ENCODE measurements around the gene KRT12.
A peak's percentile ranks its signal among the peaks of the same experiment; 100 is the strongest.

KRT12 gene

DNA sequence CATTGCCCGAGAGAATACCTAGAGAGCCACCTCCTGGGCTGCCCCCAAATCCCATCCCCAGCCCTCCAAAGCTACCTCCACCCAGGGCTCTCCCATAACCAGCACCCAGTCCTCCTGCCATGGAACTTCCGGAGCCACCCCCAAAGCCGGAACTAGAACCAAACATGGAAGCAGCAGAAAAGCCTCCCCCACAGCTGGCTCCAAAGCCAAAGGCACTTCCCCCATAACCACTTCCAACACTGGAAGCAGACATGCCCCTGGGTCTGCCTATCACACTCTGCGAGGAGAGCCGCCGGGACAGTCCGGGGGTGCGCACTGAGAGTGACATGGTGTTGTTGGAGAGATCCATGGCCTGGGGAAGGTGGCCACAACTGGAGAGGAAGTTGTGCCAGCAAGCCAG, at the start of gene KRT12:
TSS of gene KRT12 (minus strand) at position 386 of the 400 bp plus-strand sequence. CDS start at position 349, 37 bp downstream.
- no peak for DNase-seq

DNA sequence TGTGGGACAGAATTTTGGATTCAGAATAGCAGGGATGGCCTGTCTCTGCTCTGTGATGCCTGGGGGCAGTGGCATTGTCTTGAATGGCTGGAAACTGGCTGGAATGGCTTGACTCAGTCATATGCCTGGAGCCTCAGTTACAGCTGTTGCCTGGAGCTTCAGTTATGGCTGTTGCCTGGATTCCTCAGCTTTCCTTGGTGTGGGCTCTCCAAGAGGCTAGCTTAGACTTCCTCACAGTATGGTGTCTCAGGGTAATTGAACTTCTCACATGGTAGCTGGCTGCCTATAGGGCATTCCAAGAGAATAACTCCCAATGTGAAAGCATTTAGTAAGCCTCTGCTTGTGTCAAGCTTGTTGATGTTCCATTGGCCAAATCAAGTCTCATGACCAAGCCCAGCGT, 49.3 kb upstream of the KRT12 start:
- DNase-seq, result no peak

DNA sequence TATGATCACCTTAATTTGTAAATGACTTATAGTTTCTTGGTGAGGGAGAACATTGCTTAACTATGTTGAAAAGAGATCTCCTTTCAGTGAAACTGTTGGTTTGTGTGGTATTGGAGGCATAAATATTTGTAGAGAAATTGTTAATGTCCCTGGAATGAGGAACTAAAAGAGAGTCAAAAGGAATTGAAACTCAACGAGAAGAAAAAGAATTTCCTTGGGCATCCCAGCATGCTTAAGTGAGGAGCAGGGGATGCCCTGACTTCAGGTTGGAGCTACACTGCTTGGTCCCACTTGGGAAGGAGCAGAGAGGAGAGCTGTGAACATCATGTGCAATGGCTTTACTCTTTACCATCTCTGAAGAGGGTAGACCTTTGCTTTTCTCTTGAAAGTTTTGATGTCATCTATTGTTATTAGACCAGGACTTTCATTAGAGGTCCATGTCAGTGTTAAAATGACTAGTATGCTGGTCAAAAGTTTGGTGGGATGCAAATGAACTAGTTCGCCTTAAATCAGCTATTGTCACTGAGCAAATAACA, 48.8 kb upstream of the KRT12 start:
- DNase-seq, result no peak

DNA sequence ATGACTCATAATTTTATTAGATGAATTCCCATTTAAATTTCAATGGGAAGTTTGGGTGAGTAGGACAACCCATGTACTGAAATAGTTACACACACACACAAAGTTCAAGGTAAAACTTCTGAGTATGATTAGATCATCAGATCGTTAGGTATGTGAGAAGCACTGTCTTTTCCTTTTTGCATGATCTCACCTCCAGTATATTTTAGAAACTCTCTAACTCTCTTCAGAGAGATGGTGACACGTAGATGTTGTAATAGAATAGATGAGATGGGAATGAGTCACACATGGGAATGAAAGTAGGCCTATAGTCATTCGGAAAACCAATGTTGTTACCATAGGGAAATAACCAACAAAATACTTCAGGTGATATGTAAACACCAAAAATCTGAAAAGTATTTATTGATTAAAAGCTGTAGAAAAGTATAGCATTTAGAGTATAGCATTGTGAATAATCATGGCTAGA, 48.2 kb upstream of the KRT12 start:
- DNase-seq, result no peak

DNA sequence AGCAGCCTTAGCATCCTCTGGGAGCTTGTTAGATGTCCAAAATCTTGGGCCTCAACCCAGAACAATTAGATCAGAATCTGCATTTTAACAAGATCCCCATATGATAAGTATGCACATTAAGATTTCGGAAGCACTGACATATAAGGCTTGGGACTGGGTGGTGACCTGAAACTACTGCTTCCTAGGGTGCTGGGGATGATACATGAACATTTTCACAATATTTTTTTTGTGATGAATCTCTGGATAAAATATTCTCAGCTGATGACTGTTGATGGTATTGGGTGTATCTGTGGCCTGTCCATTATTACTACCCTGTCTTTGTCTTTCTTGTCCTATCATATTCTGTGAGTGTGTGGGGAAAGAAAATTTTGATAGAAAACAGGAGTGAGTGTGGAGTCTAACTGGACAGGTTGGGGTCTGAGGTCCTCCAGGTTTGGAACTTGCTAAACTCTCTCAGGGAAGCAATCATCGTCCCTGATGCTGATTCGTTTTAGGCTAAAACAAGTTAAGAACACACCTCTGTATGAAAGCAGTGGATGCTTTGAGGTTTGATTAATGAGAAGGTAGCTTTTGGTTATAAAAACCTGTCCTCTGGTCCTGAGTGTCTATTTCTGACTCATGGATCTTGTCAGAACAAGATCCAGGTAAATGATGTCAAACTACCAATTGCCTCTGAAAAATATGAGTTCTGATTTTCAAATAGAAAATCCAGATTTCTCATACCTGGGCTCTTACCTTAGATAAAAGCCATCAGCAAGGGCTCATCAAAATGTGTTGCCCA, 47.2 kb upstream of the KRT12 start:
- no peak for DNase-seq

DNA sequence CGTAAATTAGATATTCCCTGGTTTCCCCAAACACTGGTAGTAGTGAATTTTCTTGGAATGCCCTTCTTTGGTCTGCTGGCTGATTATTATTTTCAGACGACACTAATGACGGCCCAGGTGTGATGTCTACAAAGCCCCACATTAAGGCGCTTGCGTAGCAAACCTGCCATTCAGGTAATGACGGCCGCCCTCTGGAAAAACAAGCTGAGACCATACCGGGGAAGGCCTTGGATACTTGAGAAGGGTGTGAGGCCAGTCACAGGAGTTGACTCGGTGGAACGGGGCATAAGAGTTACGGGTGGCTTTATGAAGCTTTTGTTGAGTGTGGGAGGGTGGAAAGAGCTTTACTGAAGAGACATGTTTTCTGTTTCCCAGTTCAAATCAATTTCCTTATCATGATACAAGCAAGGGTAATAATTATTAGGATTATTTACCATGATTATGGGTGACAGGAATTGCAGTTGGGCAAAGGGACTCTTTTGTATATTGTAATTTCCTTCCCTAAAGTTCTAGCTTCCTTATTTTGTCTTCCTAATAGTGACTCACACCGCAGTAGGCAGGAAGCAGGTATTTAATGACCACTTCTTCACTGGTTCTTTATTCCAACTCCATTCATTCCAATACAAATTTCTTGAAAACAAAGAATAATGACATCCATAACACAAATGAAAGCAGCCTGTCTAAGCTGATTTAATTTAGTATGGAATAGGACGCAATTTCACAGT, 45.6 kb upstream of the KRT12 start:
- no peak for DNase-seq

DNA sequence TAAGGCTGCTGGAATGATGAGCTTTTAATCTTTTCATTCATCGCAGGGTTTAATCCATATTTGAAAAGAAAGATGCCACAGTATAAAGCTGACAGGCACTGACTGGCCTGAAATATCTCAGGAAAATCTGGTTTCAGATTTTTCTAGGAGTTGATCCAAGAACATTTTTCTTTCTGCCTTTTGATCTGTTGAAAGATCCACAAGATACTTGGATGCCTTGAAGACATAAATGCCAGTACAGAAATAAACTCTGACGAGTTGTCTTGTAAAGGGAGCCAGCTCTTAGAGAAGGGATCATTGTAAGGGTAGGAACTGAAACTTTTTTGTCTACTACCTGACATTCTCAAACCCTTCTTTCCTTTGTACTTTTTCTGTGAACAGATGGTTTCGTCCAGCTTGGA, 43.4 kb upstream of the KRT12 start:
- DNase-seq, result no peak

DNA sequence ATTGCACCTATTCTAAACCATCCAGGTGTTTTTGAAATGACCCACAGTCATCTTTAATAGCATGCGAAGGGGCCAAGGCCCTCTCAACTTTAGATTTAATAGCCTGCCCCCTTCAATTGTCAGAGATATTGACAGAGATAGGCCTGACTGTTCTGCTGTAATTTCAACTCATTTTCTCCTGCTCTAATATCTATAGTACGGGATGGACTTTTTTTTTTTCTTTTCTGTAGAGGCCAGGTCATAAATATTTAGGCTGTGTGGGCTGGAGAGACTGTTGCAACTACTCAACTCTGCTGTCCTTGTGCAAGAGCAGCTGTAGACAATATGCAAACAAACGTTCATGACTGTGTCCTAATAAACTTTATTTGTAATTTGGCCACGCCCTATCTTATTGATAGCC, 42.7 kb upstream of the KRT12 start:
- DNase-seq, result no peak

DNA sequence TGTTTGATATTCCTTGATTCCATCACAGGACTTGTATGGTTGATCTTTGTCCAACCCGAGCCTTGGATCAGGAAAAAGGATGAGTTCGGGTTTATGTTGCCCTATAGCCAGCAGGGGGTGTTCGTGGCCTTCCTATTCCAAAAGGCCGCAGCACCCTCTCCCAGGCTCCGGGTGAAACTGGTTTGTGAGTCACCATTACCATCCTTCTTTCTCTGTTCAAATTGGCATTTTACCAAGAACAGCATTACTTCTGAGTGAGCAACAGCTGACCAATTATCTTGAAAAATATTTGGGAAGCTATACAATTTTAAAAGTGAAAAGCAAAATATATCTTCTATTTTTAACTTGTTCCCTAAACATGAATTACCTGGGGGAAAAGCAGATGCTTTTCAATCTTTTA, 42.3 kb upstream of the KRT12 start:
- peak; percentile 75 for DNase-seq

DNA sequence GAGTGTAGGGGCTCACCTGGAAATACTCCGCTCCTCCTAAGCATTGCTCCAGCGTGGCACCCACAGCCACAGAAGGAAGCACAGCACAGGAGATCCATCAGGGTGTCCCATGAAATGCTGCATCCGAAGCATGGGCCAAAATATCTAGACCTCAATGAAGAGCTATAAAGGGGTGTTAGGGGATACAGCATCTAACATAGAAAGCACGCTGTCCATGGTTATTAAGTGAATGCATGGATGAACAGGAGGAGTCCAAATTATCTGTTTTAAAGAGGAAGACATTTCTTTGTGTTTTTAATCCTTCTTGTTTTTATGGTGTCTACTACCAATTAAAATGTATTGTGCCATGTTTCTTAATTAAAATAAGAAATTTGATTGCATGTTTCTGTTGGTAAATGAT, 39.6 kb upstream of the KRT12 start:
- no peak for DNase-seq

DNA sequence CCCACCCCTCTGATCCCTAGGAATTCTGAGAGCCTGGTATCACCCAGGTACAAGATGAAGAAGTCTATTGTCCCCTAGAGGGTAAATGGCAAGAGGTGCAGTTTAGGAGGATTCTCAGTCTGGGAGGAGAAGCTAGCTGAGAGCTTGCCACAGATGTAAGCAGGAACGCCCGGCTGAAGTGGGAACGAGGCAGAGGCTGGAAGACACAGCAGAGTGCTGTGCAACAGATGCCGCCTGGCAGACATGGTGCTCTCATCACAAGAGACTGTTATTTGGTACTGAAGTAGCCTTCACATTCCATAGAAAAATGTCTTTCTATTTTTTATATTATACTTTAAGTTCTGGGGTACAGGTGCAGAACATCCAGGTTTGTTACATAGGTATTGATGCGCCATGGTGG, 38.3 kb upstream of the KRT12 start:
- no peak for DNase-seq

DNA sequence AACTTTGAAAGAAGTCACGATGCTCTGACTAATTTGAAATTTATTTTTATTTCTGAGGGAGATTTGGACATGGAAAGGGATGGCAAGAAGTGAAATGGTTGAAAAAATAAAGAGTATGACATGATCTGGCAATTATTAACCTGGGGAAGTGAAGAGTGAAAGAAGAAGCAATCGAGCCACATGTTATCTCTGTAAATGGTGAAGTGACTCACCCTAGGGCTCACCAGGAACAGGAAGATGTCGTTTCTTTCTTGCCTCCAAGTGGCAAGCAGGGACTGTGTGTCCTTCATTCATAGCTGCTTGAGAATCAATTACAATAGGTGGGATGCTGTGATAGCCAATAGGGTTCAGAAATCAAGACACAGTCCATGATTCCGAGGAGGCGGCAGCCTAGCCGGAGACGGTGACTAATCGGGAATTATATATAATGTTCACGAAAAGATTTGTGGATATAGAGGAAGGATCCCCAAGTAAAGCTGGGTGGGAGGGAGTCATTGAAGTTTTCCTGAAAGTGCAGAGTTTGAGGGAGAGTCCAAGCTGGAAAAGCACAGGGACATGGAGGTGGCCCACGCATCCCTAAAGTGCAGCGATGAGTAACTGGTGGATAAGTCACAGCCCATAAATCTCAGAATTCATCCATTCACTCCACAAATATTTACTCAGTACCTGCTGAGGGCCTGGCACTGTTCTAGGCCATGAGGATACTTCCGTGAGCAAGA, 36.3 kb upstream of the KRT12 start:
- DNase-seq, result no peak

DNA sequence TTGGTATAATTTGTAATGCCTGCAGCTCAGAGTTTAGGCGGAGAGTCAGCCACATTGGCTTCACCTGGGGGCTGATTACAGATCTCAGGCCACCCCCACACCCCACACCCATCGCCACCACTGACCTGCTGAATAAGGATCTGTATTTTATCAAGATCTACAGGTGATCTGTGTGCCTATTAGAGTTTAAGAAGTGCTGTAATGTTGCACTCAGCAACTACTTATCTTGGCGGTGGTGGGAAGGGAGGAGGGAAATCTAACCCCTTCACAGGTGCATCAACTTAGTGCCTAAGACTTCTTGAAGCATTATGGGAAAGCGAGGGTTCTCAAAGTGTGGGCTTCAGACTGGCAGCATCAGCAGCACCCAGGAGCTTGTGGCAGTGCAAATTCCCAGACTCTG, 35.5 kb upstream of the KRT12 start:
- DNase-seq, result no peak

DNA sequence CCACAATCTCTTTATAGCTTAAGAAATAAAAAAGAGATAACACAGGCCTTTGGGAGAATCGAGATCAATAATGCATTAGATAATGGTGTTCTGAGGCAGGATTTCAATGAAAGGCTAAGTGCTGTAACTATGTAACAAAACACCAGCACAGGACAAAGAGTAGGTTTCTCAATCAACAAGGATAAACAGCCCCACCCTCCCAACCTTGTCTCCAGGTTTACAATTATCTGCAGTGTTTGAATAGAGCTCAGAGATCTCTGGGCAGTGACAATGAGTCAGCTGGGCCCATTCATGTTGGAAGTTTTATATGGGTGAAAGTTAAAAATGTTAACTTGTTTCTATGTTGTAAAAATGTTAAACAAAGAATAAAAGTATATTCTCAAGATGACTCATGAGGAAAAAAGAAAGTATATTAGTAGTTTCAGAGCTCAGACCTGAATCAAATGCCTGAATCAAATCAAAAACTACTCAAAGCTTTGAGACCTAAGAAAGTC, 35.0 kb upstream of the KRT12 start:
- DNase-seq, result no peak

DNA sequence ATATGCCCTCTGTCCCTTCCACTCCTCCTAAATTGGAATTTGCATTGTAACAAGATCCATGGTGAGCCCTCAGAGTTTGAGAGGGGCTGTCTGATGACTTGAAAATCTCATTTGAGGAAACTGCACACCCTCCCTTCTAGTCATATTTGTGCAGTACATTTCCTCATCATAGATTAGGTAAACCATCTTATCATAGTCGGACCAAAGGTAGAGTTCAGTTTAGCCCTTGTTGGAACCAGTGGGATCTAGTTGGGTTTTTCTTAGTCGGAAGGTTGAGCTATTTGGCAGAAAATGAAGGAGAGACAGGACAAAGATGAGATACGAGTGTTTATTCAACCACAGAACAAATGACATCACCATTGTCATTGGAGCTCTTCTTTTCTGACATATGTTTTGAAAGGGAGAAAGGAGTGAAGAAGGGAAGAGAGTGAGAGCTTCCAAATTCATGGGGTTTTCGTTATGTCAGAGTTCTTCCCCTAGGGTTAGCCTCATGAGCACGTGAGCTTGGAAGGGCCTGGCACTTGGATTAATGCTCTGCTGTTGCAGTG, 33.9 kb upstream of the KRT12 start:
- DNase-seq, result no peak

DNA sequence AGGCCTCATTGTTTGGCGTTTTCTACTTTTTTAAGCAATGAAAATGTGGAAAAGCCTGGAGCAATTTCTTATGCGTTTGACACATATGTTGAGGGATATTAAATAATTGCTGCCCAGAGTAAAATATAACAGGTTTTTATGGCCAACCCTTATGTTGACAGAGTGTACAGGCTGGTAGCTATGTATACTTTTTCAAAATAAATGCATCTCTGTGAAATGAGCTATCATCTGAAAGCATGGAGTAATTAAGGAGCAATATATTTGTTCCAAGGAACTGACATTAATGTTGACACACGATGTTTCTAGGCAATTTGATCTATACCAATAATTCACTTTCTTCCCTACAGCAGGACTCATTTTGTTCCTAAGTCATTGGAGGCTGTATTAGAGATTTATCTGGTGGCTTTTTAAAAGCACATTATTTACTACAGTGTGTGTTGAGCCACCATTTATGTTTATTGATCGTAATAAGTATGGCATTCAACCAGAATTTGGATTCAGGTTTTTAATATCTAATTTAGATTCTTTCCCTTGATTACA, 30.0 kb upstream of the KRT12 start:
- no peak for DNase-seq

DNA sequence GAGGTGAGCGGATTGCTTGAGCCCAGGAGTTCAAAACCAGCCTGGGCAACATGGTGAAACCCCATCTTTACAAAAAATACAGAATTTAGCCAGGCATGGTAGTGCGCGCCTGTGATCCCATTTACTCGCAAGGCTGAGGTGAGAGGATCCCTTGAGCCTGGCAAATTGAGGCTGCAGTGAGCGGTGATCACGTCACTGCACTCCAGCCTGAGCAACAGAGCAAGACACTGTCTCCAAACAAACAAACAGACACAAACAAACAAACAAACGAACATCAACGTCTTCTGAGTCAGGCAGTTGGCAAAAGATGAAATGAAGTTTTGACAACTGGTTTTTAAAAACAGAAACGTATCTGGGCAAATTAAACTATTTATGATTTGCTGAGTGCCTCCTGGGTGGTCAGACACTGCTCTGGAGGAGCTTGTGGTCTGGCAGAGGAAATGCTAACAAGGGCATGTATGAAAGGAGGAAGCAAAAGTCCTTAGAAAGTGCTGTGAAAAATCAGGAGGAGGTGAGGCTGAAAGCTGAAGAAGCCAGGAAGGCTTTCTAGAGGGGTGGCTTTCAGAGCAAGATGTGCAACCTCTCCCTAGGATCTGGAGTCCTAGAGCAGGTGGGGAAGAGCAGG, 28.2 kb upstream of the KRT12 start:
- no peak for DNase-seq

DNA sequence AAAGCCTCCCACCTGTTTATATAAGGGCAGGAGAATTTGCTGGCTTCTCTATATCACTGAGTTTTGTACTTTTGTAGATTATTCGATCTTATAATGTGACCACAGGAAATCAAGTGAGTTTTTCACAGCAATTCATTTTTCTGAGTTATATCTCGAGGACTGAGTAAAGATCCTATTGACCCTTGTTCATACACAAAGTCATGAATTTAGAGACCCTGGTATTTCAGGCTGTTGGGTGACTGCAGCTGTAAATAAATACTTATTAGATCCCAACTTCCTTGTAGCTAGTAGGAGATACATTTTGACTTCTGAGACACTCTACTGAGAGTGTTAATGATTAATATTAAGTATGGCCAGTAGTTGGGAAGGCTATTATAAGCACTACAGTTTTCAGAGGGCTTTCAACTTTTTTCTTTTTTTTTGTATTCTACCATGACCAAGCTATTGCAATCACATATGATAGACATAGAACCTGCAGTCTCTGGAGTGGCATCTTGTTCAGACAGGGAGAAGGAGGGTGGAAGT, 21.2 kb upstream of the KRT12 start:
- no peak for DNase-seq

DNA sequence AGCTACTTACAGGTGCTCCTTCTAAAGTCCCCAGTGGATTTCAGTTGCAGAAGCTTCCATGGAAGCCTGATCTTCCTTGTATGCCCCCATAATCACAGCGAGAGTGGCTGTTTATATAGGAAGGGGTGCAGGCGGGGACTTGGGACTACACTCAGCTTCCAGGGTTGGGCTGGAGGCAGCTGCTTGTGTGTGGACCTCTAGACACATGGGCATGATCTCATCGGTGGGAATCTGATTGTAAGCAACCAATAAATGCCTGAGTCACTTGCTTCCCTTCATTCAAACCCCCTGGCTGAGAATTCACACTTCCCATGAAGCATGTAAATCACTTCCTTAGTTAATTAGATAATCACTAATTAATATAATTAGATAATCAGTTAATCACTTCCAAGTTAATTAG, 19.1 kb upstream of the KRT12 start:
- DNase-seq, result no peak

DNA sequence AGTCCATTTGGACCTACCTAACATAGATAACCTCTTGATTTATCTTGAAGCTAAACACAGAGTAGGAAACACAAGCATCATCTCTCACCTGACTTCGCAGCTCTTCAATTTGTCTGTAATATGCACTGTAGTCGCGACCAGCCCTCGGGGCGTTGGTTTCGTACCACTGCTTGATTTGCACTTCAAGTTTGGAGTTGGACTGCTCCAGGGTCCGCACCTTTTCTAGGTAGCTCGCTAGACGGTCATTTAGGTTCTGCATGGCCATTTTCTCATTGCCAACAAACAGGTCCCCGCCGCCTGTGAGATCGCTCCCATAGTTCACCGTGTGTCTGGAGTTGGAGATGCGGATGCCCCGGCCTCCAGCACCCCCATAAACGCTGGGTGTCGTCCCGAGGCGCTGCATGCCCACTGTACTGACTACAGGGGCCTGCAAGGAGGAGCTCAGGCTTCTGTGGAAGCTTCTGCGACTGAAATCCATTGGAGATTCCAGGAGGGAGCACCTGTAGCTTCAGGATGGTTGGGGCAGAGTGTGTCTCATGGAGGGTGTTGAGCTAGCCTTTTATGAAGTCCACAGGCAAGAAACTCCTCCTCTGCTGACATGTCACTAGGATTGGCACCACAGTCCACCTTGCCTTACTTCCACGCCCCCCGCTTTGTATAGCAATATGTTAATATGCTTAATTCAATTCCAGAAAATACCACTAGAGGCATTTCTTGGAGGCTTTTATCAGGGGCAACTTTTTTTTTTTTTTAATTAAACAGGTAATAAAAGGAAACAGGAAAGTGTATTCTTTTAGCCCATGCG, 17.9 kb upstream of the KRT12 start, which contains the start of gene KRT20:
TSS of gene KRT20 (minus strand) at position 535 of the 805 bp plus-strand sequence. CDS start at position 478, 57 bp downstream.
- DNase-seq, result no peak

Data from midbrain (tissue), 1 donor.